Measurements from ENCODE around the gene LILRA5.
"Not testable (repeated sequence)": the region's sequence is repeated elsewhere in the genome, so short reads cannot be mapped to it uniquely, and the experiment has no call there.

Gene LILRA5

GRCh38 chr19:54333586-54334298 lies 20.8 kb upstream of the LILRA5 start:
- no peak for DNase-seq

DNA sequence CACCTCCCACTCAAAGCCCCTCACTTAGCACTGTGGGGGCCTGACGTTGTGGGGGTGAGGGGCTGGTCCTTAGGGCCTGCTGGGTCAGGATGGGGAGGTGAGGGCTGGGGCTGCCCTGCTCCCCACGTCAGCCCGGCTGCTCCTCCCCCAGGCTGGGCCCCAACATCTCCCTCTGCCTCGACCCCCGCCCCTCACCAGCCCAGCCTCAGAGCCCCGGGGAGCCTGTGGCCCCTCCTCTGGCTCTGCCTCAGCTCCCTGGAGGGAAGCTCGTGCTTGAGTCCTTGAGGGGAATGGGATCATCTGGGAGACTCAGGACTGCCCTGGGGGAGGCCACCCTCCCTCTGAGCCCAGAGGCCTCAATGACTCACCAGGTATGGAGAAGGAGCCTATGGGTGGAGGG lies 19.2 kb upstream of the LILRA5 start:
- no peak for DNase-seq

DNA sequence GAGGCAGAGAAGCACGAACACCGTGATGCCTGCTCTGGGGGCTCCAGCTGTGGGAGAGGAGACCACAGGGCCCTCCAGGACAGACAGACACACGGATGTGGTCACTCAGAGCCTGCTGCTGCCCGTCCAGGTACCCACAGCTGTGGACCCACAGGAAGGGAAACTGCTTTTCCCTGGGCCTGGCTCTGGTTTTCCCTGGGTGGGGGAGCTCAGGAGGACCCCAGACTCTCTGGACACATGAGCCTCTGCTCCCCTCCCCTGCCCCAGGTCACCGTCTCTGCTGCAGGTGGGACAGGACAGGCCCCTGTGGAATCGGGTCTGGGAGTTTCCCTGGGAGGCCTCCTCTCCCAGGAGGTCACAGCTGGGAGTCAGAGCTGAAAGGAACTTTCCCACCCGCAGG lies 18.7 kb upstream of the LILRA5 start:
- no peak for DNase-seq

GRCh38 chr19:54329476-54330165 lies 16.7 kb upstream of the LILRA5 start:
- no peak for DNase-seq

DNA sequence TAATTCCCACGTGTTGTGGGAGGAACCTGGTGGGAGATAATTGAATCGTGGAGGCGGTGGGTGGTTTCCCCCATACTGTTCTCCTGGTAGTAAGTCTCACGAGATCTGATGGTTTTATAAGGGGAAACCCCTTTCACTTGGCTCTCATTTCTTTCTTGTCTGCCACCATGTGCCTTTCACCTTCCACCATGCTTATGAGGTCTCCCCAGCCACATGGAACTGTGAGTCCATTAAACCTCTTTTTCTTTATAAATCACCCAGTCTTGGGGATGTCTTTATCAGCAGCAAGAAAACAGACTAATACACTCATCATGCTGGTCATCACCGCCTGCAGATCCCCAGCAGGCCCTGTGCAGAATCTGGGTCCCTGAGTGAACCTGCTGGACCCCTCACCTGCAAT lies 15.8 kb upstream of the LILRA5 start:
- not testable (repeated sequence) for DNase-seq

DNA sequence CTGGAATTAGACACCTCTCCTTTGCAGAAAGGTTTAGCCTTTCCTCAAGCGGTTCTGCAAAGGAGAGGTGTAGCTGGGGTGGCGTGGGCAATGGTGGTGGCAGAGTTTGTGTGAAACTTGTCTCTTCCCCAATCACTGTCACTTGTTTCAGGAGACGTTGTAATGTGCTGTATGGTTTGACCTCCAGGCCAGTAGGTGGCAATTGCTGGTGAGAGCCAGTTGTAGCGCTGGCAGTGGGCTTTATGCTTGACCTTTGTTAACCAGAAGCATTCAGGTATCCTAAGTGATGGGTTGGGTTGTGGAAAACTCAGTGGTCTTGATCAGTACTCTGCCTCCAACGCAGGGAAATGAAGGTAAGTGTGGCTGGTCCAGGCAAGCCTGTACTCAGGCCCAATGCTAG lies 12.7 kb upstream of the LILRA5 start:
- no peak for DNase-seq

- DNase-seq = peak; percentile 73
Observed at GRCh38 chr19:54325194-54325621, 12.2 kb upstream of the LILRA5 start.

DNA sequence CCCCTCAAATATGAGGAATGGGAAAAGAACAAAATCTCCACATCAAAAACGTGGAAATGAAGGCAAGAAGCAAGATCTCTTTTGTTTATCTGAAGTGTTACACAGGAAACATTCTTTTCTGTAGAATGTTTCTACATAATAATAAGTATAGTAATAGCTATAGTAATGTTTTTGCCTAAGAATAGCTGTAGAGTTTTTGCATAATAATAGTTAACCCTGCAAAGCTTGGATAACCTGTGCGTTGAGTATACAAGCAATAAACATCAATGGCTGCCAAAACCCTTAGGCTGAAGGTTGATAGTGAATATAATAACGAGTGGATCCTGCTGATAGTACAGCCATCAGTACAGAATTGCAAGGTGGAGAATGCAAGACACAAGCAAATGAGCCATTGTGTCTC lies 11.1 kb upstream of the LILRA5 start:
- DNase-seq = no peak

DNA sequence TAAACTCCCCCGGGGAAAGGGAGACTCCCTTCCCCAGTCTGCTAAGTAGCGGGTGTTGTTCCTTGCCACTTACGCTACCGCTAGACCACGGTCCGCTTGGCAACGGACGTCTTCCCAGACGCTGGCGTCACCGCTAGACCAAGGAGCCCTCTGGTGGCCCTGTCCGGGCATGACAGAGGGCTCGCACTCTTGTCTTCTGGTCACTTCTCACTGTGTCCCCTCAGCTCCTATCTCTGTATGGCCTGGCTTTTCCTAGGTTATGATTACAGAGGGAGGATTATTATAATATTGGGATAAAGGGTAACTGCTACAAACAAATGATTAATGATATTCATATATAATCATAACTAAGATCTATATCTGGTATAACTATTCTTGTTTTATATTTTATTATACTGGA lies 10.0 kb upstream of the LILRA5 start:
- DNase-seq = not testable (repeated sequence)

DNA sequence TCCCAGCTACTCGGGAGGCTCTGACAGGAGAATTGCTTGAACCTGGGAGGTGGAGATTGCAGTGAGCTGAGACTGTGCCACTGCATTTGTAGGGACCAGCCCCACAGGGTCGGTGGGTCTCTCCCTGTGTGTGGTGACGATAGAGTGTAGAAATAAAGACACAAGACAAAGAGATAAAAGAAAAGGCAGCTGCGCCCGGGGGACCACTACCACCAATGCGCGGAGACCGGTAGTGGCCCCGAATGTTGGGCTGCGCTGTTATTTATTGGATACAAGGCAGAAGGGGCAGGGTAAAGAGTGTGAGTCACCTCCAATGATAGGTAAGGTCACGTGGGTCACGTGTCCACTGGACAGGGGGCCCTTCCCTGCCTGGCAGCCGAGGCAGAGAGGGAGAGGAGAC lies 9.3 kb upstream of the LILRA5 start:
- not testable (repeated sequence) for DNase-seq

DNA sequence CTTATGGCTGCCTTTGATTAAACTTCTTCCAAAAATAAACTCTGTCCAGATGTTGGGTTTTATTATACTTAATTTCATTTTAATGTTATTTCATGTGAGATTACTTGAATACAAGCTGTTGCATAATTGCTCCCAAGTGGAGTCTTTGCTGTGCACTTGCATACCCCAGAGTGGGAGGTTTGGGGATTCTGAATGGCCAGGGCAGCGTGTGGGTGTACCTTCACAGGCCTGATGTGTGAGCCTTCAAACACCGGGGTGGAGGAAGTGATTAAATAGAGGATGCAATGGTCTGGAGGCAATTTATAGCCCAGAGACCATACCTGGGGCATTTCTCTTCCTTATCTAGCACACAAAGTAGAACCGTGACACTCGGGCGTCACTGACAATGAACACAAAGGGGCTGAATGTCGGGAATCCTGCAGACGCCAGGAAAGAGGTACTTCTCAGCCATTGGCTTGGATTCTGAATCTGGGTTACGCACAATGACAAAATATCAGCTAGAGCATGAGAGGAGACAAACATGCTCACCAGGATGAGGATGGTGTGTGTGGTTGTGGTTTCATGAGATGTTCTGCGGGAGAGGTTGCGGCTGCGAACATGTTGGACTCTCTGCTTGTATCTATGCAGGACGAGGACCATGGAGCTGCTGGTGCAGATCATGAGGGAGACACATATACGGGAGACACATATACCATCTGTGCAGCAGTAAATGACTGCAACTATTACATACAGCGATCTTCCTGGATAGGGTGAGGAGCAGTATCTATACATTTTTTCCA lies 7.1 kb upstream of the LILRA5 start:
- no peak for DNase-seq

DNA sequence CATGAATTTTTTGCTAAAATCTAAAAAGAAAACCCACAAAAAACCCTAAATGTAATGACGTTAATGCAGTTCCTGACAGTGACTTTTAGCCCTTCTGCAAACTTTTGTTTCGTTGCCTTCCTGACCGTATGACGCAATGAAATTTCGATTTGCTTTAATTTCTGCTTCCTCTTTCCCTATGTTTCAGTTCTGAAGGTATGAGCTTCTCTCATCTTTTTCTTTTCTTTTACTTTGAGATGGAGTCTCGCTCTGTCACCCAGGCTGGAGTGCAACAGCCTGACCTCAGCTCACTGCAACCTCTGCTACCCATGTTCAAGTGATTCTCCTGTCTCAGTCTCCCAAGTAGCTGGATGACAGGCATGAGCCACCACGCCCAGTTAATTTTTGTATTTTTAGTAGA lies 6.1 kb upstream of the LILRA5 start:
- peak; percentile 28 for DNase-seq

GRCh38 chr19:54317965-54318240 lies 4.9 kb upstream of the LILRA5 start:
- no peak for DNase-seq

DNA sequence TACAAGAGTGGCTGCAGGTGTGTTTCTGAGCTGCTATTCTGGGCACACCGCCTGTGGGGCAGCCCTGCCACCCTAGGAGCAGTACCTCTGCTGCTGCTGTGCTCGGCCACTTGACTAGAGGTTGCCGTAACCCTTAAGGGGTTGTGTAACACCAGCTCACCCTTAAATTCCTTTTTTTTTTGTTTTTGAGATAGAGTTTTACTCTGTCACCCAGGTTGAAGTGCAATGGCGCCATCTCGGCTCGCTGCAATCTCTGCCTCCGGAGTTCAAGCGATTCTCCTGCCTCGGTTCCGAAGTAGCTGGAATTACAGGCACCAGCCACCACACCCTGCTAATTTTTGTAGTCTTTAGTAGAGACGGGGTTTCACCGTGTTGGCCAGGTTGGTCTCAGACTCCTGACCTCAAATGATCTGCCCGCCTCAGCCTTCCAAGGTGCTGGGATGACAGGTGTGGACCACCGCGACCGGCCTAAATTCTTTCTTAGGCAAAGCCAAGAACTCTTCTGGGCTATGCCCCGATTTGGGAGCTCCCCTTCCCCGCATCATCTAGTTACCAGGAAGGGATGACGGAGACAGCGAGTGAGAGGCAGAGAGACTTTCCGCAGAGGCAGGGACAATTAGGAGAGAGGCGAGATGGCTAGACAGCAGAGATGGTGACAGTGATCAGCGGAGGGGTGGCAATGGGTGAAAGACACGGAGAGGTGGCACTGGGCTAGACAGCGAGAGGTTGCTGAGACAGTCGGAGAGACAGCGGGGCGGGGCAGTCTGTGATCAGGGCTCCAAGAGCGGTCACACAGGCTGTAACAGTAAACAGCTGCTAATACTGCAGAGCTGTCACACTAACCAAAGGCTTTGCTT lies 4.4 kb upstream of the LILRA5 start:
- no peak for DNase-seq

GRCh38 chr19:54316746-54317107 lies 3.8 kb upstream of the LILRA5 start:
- peak; percentile 33 for DNase-seq

DNA sequence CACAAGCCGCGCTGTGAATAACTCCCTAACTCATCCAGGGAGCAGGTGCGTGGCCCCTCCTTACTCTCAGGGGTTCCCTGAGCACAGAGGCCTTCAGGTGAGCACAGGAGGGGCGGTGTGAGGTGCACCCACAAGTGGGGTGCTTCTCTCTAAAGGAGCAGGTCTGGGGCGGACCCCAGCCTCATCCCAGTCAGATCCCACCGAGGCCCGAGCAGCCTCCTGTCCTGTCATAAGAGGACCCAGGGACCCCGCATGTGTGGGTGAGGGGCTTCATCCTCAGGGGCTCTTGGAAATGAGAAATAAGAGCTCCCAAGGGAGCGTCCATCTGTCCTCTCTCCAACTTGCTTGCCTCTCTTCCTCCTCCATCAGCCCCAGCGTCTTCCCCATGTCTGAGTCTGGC lies 3.0 kb upstream of the LILRA5 start:
- no peak for DNase-seq

DNA sequence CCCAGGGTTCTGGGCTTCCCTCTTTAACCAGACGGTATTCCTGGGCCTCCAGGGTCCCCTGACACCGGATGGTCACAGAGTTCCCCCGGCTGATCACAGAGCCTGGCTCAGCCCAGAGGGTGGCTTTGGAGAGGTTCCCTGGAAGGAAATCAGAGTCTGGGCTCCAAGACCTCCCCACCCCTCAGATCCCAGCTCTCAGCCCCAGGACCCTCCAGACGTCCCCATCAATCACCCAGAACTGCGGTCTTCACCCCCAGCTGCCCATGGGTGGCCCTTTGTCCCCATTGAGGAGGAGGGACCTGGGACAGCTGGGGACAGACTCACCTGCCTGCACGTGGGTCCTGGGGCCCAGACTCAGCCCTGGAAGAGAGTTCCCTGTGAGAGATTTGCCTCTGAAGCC lies 955 bp downstream of the LILRA5 start:
- DNase-seq = no peak

GRCh38 chr19:54311486-54311885 lies 1.5 kb downstream of the LILRA5 start:
- DNase-seq = no peak

DNA sequence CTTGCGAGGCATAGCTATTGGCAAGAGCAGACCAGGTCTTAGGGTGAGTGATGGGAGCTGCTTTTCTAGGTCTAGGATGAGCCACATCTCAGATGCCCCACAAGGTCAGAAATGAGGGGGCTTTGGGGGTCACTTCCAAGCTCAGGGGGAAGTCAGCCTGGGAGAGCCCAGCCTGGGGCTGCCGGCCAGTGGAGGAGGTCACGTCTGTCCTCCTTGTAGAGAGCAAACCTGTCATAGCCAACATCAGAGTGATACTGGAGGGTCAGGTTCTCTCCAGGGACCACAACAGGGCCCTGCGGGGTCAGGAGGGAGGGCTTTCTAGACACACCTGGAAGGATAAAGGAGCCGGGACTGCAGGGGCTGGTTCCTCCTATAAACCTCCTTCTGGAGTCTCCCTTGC lies 2.4 kb downstream of the LILRA5 start:
- DNase-seq = no peak

DNA sequence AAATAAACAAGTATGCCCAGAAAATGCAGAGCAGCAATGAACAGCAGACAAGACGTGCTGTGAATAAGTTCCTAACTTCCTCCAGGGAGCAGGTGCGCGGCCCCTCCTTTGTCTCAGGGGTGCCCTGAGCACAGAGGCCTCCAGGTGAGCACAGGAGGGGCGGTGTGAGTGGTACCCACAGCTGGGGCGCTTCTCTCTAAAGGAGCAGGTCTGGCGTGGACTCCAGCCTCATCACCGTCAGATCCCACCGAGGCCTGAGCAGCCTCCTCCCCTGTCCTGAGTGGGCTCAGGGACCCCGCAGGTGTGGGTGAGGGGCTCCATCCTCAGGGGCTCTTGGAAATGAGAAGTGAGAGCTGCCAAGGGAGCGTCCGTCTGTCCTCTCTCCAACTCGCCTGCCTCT lies 3.2 kb downstream of the LILRA5 start:
- no peak for DNase-seq

DNA sequence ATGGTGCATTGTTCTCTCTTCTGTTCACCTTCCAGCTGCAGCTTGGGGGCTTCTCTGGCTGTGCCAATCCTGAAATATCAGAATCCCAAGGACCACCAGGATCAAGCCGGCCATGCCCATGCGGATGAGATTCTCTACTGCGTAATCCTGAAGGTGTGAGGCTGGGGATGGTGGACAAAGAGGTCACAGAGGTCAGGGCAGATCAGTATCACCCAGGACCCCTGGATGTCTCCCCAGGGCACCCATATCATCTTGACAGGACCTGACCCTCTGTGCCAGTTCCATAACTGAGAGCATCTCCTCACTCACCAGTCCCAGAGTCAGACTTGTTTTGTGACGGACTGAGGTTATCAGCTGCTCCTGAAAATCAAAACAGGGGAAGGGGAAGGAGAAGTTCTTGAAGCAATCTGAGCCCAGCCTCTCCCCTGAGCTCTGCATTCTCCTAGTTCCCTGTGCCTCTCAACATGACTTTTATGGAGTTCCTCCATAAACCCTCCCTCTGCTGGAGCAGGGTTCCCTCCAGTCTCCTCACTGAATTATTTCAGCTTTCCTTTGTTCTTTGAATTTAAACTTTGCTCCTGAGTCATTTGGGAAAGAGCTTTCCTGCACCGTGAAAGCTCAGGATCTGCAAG lies 5.5 kb downstream of the LILRA5 start:
- DNase-seq = no peak

DNA sequence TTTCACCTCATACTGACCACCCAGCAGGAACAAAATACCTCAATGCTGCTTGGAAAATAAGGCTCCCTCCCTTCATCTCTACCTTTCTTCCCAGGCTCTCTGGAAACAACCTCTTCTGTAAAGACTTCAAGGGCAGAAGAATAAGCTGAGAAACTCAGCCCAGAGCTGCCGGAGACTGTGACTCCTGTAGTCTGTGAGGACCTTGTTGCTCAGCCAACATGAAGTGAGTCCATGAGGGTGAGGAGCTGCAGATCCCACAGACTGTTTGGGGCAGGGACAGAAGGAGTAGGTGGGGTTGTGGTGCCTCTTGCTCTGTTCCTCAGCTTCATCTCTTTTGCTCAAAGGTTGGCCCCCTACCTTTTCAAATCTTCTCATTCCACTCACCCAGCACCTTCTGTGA lies 7.8 kb downstream of the LILRA5 start:
- DNase-seq = no peak

DNA sequence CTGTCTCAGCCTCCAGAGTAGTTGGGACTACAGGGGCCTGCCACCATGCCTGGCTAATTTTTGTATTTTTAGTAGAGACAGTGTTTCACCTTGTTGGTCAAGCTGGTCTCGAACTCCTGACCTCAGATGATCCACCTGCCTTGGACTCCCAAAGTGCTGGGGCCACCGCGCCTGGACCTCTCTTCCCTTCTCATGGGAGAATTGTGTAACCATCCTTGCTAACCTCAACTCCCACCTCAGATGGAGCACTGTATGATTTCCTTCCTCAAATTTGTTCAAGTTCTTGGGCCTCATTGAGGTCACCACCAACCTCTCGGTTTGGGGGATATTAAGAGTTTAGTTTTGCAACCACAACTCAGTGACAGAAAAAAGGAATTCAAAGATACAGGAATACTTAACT lies 10.7 kb downstream of the LILRA5 start:
- DNase-seq = no peak
